Kidney epithelial cell (primary cell): ENCODE results near the gene GSPT2. TPM values are rescaled to one million over a fixed set of nuclear protein-coding genes. Genes with fewer than 3 reads are reported as not detected.

Experiments
- DNase-seq: peaks from one replicate; pipeline ENCODE4 v3.0.0-alpha.2; 2010; ENCODE audit warnings: low read depth
- H3K27me3 ChIP-seq: 2 replicates; pipeline ENCODE4 v1.6.0; 2011; ENCODE audit warnings: low read length; ENCODE audit not compliant: control insufficient read depth, insufficient read depth
- H3K36me3 ChIP-seq: 2 replicates; pipeline ENCODE4 v1.5.1; 2011; ENCODE audit warnings: low read length; ENCODE audit not compliant: control insufficient read depth, insufficient read depth
- H3K4me3 ChIP-seq: 2 replicates; pipeline ENCODE4 v1.5.1; 2011; ENCODE audit warnings: low read depth, mild to moderate bottlenecking, control low read depth, low read length
- CTCF ChIP-seq: IDR thresholded peaks from 2 replicates; pipeline ENCODE4 v1.5.1; 2011; ENCODE audit warnings: mild to moderate bottlenecking, moderate library complexity, low read length, control low read depth, inconsistent platforms; ENCODE audit not compliant: insufficient read depth, poor library complexity, severe bottlenecking
- total RNA-seq: library from RNA; depleted of rRNA; stranded (reverse); fragments of >200 nt; gene quantifications from 2 replicates; pipeline ENCODE4 v1.2.3, GENCODE V29; 2015

GSPT2 gene
- total RNA-seq, 1 donor from 2014 or later = 6.6 TPM

GRCh38 chrX:51776851-51777250 lies 33.6 kb downstream of the GSPT2 start:
- no peaks in the 10 kb centered on the region for H3K36me3 ChIP-seq
- TF ChIP-seq CTCF = no peak
- H3K27me3 ChIP-seq = no peaks in the 10 kb centered on the region
- H3K4me3 ChIP-seq = no peak overlapping the region
- no peak for DNase-seq

GRCh38 chrX:51779306-51779705 lies 36.1 kb downstream of the GSPT2 start:
- Histone ChIP-seq H3K36me3 (no peaks in the 10 kb centered on the region), H3K4me3 (no peak overlapping the region), H3K27me3 (no peaks in the 10 kb centered on the region)
- no peak for DNase-seq
- TF ChIP-seq CTCF = no peak

- no peaks in the 10 kb centered on the region for H3K27me3 ChIP-seq
- no peak for DNase-seq
- H3K36me3 ChIP-seq = no peaks in the 10 kb centered on the region
- H3K4me3 ChIP-seq = no peak overlapping the region
- no peak for TF ChIP-seq CTCF
Observed at GRCh38 chrX:51795136-51795535, 51.9 kb downstream of the GSPT2 start.

Other genes starting within 250 kb of the GSPT2 start
- gene NUDT11, start 246.8 kb upstream of the GSPT2 start, total RNA-seq = 8.5 and 8.9 TPM in 2 replicates
- 2.2 and 6.8 TPM in 2 replicates for gene CENPVL3, start 124.5 kb upstream of the GSPT2 start, total RNA-seq
- gene CENPVL2, start 60.6 kb upstream of the GSPT2 start, total RNA-seq = 0.96 TPM in 1 of 2 replicates, not detected in the other
- gene CENPVL1, start 32.9 kb upstream of the GSPT2 start, total RNA-seq = 0.96 TPM in 1 of 2 replicates, not detected in the other
- gene MAGED1, start 150.2 kb downstream of the GSPT2 start, total RNA-seq = 71.8 and 79.9 TPM in 2 replicates